Ishikawa (cell line): ENCODE measurements around the gene AGBL5.

Experiments
- CEBPB ChIP-seq: IDR thresholded peaks from 2 replicates; pipeline ENCODE4 v1.6.1; 2012
- CREB1 ChIP-seq: IDR thresholded peaks from 2 replicates; pipeline ENCODE4 v1.6.1; 2012; ENCODE audit warnings: low read depth
- EGR1 ChIP-seq: IDR thresholded peaks from 2 replicates; pipeline ENCODE4 v1.6.1; 2012
- EP300 ChIP-seq: IDR thresholded peaks from 2 replicates; pipeline ENCODE4 v1.6.1; 2012; ENCODE audit warnings: borderline replicate concordance
- FOXM1 ChIP-seq: IDR thresholded peaks from 2 replicates; pipeline ENCODE4 v1.6.1; 2012; ENCODE audit warnings: low read depth, borderline replicate concordance
- MAX ChIP-seq: IDR thresholded peaks from 2 replicates; pipeline ENCODE4 v1.6.1; 2012
- NFIC ChIP-seq: IDR thresholded peaks from 2 replicates; pipeline ENCODE4 v1.6.1; 2012
- RAD21 ChIP-seq: IDR thresholded peaks from 2 replicates; pipeline ENCODE4 v1.6.1; 2012; ENCODE audit warnings: low read depth
- REST ChIP-seq: IDR thresholded peaks from 2 replicates; pipeline ENCODE4 v1.6.1; 2012; ENCODE audit warnings: low read depth, mild to moderate bottlenecking
- TAF1 ChIP-seq: IDR thresholded peaks from 2 replicates; pipeline ENCODE4 v1.6.1; 2012; ENCODE audit warnings: low read depth, mild to moderate bottlenecking
- TCF12 ChIP-seq: IDR thresholded peaks from 2 replicates; pipeline ENCODE4 v1.6.1; 2012; ENCODE audit warnings: low read depth
- TEAD4 ChIP-seq: IDR thresholded peaks from 2 replicates; pipeline ENCODE4 v1.6.1; 2012
- USF1 ChIP-seq: IDR thresholded peaks from 2 replicates; pipeline ENCODE4 v1.6.1; 2012
- YY1 ChIP-seq: IDR thresholded peaks from 2 replicates; pipeline ENCODE4 v1.6.1; 2012; ENCODE audit warnings: low read depth
- ZBTB7A ChIP-seq: IDR thresholded peaks from 2 replicates; pipeline ENCODE4 v1.6.1; 2012; ENCODE audit warnings: low read depth

The AGBL5 gene

DNA sequence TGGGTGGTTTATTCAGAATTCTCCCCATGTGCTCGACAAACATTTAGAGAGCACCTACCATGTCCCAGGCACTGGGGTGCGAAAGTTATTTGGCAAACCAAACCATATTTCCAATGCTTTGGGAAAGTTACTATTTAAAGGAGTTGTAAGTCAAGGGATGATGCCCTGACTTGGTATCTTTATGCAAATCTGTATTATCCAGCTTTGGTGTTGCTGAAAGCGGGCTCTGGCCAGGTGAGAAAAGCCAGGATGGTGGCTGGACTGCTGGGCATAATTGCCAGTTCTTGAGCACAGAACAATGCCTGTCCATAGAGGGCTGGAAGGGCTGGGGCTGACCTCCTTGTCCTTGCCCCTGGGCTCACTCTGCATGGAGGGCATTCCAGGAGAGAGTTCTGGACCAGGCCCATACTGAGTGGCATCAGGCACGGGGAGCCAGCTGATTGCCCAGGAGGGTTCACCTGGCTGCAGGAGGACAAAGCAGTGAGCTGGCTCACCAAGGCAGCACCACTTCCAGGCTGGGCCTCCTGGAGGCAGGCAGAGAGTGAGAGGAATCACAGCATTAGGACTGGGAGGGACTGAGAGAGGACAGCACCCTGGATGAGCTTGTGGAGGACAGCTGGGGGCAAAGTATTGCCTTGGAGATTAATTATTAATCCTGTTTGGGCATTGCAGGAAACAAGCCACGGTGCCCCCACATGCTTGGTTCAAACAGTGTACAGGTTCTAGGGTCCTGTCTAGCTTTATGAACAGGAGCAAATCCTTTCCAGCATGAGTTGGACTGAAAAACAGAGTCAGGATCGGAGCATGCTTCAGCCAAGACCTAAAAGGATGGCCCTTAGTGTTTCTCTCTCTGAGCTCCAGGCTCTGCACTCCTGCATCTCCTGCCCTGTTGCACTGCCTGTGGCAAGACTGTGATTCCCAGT, 42.2 kb downstream of the AGBL5 start:
- TF ChIP-seq EP300: no peak
- TF ChIP-seq YY1: no peak
- TF ChIP-seq USF1: no peak

DNA sequence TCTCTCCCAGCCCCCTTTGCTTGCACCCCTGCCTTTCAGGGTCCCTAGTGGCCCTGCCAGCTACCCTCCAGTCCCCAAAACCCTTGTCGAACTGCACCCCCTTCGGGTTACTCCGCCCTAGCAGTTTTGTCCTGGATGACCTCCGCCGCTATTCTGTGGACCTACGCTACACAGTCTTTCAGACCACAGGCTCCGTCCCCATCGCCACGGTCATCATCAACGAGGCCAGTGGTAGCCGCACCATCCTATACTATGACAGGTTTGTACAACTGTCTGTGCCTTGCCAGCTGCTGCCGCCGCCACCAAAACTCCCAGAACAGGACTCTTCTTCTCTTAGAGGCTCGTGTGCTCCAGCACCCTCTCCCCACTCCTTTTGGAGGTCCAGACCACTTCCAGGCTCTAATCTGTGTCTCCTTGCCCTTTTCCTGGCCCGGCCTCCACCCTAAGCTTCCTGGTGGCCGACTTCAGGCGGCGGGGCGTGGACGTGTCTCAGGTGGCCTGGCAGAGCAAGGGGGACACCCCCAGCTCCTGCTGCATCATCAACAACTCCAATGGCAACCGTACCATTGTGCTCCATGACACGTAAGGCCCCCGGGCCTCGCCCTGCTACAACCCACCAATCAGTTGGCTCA, 43.0 kb downstream of the AGBL5 start:
- TF ChIP-seq EGR1 (no peak), CEBPB (no peak), TAF1 (no peak), FOXM1 (no peak), TEAD4 (no peak), YY1 (no peak), RAD21 (no peak), REST (no peak)

- TF ChIP-seq TCF12 (no peak), USF1 (no peak), TAF1 (no peak), RAD21 (no peak), NFIC (no peak), MAX (no peak), ZBTB7A (no peak), TEAD4 (no peak), REST (no peak), CREB1 (no peak), EP300 (no peak), EGR1 (no peak), YY1 (no peak), FOXM1 (no peak), CEBPB (no peak)
These were observed 43.9 kb downstream of the AGBL5 start for GRCh38 chr2:27095427-27095744.

DNA sequence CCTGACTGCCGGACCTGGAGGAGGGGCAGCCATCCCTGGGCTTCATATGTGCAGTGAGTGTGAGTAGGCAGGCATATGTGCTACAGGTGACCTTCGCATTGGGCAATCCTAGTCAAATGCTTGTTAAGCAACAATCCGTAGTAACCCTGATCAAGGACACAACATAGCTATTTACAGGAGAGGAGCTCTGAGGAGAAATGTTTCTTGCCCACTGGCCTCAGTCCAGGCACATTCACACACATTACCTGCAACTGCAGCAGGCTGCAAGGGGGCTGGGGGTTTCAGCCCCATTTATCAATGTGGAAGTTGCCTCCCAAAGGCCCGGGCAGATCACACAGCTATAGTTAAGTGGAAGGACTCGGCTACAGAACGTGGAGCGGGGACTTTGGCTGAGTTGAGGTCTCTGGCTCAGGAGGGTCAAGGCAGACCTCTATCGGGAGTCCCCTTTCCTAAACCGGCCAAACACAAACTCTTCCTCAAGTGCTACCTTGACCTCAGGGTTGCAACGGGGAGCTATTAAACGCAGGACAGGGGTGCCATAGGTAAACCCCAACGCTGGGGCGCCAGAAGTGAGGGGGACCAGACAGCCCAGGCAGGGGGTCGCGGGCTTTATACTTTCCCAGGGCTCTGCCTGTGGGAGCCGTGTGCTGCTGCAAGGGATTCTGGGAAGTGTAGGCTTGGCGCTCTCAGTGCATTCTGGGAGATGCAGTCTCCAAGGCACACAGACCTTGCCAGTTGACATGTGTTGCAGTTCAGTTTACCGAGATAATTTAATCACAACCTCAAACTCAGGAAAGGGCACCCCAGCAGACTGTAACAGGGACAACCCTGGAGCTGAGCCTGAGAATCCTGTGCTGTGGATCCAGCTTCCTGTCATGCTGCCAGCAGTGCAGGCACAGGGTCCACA, 44.5 kb downstream of the AGBL5 start:
- TF ChIP-seq CREB1 (no peak), EGR1 (no peak), ZBTB7A (peak; percentile 75; the same call in 1 of the 2 replicates), EP300 (no peak), TEAD4 (no peak), TAF1 (no peak), CEBPB (peak; percentile 35; the same call in 1 of the 2 replicates)

- TF ChIP-seq FOXM1 (no peak), CREB1 (no peak), RAD21 (no peak), EGR1 (no peak), NFIC (no peak), MAX (no peak), EP300 (no peak), TAF1 (no peak), TCF12 (no peak), REST (no peak), USF1 (no peak), CEBPB (no peak), YY1 (no peak), TEAD4 (no peak), ZBTB7A (no peak)
These were observed 45.4 kb downstream of the AGBL5 start for GRCh38 chr2:27096748-27097297.
